G401.6 (cell line): Measurements from ENCODE around the gene MON2.
"Not testable (repeated sequence)": the region's sequence is repeated elsewhere in the genome, so short reads cannot be mapped to it uniquely, and the experiment has no call there.

ENCODE experiments used
- FAIRE-seq: peaks from 2 replicates; lab custom pipeline; 2012; peaks lifted over from hg19 to GRCh38; lab: Jason Lieb, UNC

MON2 gene

DNA sequence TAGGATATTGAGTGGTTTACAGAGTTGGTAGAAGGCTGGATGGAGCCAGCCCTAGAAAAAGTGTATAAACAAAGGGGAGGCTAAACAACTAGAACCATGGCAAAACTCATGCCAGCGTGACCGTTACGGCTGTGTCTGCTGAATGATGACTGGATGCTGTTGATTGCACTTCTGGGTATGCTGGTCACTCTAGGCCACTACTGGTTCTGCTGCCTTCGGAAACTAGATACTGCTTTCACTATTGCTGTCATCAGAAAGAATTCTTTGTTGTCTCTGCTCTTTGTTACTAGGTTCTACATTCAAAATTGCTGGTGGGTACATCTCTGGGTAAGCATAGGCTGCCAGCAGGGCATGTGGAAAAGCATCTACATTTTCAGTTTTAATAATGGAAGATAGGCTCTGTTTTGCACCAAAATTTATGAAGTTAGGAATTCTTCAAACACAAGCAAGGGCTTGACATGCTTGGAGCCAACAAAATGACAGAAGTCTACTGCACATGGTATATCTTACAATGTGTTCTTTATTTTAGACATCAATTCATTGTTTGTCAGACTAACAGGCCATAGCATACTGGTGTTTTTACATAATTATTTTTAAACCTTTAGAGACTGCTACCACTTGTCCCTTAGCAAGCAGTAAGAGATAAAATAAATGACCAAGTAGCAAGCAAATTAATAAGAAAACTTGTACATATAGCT lies 15.4 kb downstream of the MON2 start:
- no peak for FAIRE-seq

DNA sequence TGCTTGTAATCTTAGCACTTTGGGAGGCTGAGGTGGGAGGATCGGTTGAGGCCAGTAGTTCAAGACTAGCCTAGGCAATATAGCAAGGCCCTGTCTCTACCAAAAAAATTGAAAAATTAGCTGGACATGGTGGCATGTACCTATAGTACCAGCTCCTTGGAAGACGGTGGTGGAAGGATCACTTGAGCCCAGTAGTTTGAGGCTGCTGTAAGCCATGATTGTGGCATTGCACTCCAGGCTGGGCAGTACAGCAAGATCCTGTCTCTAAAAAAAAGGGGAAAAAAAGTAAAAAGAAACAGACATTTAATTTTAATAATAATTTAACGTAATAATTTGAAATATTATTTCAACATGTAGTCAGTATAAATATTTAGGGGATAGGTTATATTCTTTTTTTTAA lies 16.1 kb downstream of the MON2 start:
- FAIRE-seq, result no peak

DNA sequence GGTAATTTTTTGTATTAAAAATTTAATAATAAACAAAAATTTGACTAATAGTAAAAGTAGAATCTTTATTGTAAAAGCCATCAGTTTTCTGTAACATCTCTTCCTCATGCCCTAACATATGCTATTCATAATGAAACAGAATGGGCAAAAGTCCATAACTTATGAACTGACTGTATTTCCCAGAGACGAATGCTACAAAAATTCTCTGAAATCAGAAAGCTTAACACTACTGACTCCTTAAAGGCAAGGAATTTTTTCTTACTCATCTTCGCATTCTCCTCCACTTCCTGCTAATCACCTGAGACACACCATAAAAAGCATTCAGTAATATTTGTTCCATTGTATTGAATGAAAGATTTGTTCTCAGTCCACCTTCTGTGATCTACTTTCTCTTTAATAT lies 17.6 kb downstream of the MON2 start:
- no peak for FAIRE-seq

DNA sequence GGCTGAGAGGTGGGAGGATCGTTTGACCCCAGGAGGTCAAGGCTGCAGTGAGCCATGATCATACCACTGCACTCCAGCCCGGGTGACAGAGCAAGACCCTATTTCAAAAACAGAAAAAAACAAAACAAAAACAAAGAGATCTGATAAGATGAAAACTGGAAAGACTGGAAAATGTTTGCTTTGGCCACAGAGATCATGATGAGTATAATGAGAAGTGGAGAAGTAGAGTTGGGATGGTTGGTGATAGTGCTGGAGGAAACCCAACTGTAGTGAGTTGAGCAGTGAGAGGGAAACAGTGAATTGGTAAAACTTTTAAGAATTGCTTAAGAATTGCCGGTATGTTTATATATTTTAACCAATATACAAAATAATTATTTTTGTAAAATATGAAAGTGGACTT lies 39.2 kb downstream of the MON2 start:
- no peak for FAIRE-seq

DNA sequence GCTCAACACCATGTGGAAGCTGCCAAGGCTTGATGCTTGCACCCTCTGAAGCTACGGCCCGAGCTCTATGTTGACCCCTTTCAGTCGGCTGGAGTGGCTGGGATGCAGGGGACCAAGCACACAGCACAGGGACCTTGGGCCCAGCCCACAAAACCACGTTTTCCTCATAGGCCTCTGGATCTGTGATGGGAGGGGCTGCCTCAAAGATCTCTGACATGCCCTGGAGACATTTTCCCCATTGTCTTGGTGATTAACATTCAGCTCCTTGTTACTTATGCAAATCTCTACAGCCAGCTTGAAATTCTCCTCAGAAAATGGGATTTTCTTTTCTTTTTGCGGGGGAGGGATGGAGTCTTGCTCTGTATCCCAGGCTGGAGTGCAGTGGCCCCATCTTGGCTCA lies 46.3 kb downstream of the MON2 start:
- no peak for FAIRE-seq

DNA sequence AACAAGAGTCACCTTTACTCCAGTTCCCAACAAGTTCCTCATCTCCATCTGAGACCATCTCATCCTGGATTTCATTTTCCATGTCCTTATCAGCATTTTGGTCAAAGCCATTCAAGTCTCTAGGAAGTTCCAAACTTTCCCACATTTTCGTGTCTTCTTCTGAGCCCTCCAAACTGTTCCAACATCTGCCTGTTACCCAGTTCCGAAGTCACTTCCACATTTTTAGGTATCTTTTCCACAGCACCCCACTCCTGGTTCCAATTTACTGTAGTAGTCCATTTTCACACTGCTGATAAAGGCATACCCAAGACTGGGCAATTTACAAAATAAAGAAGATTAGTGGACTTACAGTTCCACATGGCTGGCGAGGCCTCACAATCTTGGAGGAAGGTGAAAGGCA lies 47.5 kb downstream of the MON2 start:
- not testable (repeated sequence) for FAIRE-seq

DNA sequence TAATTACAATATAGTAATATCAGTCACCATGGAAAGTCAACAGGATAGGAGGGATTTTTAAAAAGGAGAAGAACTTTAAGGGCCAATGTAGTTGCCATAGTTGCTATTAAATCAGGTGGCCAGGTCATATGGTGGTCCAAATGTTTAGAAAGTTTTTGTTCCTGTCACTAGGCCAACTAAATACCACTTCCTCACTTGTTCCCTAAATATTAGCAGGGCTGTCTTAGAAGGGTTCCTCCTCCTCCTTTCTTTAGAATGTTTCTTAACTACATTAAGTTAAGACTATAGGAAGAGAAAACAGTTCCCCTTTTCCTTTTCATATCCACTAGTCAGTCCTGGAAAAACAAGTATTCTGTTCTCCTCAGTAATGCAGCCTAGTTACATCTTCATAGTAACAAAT lies 50.3 kb downstream of the MON2 start:
- no peak for FAIRE-seq

DNA sequence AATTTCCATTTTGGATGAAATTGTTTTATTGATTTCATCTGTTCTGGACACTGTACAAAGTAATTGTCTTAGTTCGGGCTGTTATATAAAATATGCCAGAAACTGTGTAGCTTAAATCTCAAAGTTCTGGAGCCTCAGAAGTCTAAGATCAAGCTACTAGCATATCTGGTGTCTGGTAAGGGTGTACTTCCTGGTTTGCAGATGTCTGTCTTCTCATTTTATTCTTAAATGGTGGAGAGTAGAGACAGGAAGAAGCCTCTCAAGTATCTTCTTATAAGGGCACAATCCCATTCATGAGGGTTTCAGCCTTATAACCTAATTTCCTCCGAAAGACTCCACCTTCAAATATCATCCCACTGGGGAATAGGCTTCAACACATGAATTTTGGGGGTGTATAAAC lies 51.3 kb downstream of the MON2 start:
- no peak for FAIRE-seq

DNA sequence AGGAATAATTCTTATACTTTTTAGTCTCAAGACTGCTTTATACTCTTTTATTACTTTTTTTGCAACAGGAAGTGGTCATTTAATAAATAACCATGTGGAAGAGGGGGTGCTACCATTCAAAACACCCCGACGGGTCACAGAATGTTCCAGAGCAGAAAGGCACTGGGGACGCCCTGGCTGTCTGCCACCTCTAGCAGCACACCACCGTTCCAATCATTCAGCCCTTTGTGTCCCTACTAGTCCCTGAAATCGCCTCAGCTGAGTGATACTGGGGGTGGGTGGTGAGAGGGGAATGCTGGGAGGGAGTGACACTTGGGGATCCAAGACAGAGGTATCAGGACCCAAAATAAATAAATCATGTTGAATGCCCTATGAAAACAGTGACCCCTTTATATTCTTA lies 52.4 kb downstream of the MON2 start:
- FAIRE-seq, result no peak

DNA sequence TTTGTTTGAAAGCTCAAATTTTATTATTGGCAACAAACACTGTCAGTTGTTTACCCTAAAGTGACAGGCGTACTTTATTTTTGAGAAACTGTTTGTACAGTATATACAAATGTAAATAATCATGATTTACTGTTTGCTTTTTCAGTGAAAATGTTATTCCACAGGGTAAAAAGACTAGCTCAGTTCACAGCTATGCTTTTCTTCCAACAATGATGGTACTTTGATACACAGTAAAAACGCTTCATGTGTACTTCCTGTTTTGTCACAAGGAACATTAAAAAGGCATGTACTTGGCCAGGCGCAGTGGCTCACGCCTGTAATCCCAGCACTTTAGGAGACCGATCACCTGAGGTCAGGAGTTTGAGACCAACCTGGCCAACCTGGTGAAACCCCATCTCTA lies 53.7 kb downstream of the MON2 start:
- no peak for FAIRE-seq

DNA sequence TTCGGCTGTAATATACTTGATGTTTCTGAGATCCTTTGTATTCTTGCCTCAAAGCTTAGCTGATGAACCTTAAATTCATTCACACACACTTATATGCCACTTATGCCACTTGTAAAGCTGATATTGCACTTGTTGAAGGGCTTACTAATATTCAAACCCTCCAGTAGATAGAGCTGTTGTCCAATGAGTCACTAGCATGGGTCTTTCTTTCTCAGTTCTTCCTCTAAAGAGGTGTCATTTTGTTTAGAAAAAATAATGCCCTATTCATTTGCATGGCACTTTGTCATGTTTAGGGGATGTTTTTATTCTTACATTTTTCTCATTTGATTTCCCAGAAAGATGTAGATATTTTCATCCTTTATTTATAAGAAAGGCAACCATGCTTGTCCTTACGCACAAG lies 56.4 kb downstream of the MON2 start:
- no peak for FAIRE-seq

DNA sequence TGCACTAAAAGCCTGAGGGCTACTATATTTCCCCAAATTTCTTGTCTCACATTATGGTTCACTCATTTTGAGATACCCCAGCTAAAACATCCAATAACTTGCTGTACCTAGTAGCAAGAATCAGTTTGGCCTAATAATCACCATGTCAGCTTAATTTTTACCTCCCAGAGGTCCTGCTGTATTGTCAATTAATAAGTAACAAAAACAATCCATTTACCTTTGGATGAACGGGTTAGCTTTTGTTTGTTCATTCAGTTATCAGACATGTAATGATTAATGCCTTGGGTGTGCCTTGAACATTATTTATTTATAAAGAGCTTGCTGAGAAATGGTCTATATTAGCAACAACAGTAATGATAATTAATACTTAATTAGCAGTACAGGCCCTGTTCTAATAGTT lies 57.0 kb downstream of the MON2 start:
- no peak for FAIRE-seq

DNA sequence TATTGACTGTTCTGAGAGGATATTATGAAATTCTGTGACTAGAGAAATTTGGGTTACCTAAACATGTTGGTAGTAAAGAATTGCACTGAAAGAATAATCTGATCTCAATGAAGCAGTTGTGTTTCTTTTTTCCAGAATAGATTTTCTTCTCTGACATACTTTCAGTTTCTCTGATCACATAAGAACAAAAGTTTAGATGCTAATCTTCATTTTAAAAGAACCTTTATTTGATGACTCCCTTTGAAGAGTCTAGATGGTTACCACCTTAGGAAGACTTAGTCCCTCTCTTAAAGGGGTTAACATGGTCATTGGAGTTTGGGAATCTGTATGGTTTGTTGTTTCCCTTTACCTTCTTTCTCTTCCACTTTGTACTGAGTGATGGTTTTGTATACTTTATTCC lies 58.6 kb downstream of the MON2 start:
- FAIRE-seq, result no peak

DNA sequence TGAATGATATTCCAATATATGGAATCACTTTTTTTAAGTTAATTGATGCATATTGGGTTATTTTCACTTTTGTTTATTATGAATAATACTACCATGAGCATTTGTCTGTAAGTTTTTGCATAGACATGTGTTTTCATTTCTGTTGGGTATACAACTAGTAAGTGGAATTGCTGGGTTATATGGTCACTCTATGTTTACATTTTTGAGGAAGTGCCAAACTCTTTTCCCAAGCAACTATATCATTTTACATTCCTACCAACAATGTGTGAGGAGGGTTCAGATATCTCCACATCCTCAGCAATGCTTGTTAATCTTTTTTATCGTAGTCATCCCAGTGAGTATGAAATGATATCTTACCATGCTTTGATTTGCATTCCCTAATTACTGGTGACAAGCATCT lies 64.0 kb downstream of the MON2 start:
- FAIRE-seq, result no peak

DNA sequence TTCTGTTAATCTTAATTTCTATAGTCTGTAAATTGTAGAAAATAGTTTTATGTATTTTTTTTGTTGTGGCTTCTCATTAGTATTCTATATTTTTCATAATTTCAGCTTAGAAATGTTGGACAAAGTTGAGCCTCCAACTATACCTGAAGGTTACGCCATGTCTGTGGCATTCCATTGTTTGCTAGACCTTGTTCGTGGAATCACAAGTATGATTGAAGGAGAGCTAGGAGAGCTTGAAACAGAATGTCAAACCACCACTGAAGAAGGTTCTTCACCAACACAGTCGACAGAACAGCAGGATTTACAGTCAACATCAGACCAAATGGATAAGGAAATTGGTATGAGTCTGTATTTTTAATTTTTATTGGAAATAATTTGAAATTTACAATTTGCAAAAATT lies 65.7 kb downstream of the MON2 start:
- FAIRE-seq, result peak; percentile 40

DNA sequence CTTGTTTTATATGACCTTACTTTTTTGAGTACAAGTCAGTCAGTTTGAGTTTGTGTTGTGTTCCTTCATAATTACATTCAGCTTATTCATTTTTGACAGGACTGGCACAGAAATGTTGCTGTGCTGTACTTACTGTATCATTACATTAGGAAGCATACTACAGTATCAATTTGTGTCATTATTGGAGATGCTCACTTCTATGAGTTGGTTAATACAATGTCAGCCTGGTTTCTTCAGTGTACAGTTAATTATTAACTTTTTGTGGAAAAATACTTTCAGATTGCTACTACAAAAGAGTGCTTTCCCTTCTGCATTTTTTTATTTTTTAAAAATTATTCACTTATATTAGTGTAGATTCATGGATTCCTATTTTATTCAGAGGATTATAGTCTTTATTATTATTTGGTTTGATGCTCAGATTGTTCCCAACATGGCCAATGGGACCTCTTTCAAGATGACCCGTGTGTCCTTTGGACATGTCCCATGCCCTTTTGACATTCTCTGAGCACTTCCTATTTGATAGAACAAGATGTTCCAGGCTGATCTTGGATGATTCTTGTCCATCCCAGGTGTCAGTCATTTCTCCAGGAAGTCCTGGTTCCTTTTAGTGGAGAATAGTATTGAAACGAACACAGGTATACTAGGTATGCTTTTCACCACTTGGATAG lies 66.6 kb downstream of the MON2 start:
- FAIRE-seq, result no peak

DNA sequence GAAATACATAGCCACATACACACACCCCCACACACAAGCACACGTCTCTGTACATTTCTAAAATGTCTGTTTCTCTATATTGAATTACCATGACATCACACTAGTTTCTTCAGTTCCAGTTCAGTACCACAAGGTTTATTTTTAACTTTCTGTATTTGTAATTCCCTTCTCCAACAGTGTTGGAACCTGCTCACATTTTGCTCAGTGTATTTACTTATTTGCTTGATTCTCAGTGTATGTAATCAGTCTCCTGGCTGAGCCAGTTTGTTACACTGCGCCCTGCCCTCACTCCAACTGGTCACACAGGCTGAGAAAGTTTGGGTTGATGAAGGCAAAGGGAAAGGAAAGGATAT lies 67.1 kb downstream of the MON2 start:
- FAIRE-seq, result no peak

DNA sequence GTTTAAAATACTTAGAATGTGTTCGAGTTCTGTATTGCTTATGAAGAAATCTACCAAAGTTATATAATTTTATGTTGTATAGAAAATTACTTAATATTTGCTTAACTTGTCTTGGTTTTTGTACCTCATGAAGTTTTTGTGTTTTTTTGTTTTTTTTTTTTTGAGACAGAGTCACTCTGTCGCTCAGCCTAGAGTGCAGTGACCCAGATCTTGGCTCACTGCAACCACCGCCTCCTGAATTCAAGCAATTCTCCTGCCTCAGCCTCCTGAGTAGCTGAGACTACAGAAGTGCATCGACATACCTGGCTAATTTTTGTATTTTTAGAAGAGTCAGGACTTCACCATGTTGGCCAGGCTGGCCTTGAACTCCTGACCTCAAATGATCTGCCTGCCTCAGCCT lies 69.9 kb downstream of the MON2 start:
- FAIRE-seq, result peak; percentile 76

DNA sequence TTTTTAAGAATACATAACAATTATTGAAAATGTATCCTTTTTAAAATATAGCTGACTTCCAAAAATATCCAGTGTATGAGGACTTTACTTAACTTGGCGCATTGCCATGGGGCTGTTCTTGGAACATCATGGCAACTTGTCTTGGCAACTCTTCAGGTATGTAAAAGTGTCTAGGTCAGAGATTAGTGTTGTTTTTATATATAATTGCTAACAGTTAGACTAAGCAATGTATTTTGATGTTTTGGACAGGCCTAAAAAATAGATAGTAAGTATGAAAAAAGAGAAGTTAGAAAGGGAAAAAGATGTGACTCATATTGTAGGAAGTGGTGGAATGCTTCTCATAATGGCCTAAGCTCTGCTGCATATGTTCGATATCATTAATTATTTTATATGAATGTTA lies 70.9 kb downstream of the MON2 start:
- FAIRE-seq, result no peak

DNA sequence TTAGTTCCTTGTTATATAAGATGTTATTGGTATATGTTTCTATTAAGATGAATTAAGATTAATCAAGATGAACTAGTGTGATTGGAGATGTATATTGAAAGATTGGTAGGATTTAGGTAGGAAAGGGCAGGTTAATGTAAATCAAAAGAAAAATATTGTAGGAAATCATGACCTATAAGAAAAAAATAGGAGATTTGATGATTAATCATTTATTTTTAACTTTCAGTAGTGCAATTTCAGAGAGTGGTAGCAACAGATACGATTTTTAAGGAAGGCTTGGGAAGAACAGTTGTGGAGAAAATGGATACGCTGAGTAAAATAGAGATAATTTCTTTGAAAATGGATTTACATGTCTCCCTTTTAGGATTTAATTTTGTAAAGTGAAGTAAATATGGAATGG lies 73.7 kb downstream of the MON2 start:
- no peak for FAIRE-seq

DNA sequence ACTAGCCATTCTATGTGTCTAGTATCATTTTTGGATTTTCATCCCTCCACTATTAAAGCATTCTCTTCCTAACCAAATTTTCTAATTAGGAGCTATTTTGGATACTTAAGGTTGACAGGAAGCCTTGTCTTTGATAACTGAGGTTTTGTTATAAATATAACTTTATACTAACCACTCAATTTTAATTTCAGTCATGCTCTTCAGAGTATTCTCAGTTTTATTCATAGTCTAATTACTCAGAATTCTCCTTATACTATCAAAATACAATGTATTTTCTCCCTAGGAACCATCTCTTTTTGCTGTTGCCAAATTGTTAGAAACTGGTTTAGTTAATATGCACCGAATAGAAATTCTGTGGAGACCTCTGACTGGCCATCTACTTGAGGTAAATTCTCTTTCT lies 76.2 kb downstream of the MON2 start:
- FAIRE-seq, result no peak

DNA sequence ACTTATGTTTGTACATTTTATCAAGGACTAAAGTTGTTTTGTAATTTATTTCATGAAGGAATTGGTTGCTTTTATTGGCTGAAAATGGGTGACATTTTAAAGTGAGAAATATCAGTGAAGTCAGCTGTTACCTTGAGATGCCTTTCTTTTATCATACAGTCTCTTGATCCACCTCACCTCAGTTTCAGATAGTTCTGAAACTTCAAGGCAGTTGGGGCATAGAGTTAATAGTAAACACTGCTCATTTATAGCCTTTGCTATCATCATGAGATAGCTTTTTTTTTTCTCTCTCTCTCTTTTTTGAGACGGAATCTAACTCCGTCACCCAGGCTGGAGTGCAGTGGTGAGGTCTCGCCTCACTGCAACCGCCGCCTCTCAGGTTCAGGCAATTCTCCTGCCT lies 76.7 kb downstream of the MON2 start:
- no peak for FAIRE-seq

DNA sequence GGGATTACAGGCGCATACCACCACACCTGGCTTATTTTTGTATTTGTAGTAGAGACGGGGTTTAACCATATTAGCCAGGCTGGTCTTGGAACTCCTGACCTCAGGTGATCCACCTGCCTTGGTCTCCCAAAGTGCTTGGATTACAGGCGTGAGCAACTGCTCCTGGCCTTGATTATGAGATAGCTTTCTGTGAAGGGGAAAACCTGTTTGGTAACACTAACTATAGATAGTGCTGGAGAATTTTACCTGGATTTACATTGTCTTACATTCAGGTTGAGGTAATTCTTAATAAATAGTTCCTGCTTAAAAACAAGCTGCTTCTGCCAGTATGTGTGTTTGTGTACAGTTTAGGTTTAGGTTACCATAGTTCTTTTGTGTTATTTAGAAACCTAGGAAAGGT lies 77.1 kb downstream of the MON2 start:
- no peak for FAIRE-seq

DNA sequence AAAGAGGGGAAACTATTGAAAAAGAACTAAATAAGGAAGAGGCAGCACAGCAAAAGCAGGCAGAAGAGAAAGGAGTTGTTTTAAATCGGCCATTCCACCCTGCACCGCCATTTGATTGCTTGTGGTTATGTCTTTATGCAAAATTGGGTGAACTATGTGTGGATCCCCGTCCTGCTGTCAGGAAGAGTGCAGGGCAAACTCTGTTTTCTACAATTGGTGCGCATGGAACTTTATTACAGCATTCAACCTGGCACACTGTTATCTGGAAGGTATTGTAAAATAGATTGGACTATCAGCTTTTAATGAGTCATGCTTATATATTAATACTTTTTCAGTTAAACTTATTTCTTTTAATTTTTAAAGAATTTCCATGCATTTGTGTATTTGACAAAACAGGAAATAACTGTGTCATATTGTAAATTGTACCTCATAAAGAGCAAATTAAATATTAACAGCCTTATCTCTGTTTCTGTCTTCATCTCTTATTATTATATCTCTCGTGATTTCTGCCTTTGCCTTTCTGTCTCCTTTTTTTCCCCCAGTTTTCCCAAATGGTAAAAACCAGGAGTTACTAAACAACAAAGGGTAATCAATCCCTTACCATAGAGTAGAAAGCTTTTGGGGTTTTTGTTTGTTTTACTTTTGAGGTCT lies 86.4 kb downstream of the MON2 start:
- FAIRE-seq, result no peak
